ENCODE measurements around the gene TPM4.

- no peak for TF ChIP-seq ZNF557 (CRISPR knock-in tag; IDR thresholded peaks at IDR 0.05)
- TF ChIP-seq TCF7L2 (IDR thresholded peaks at IDR 0.05; ENCODE audit: low read depth, low read length): no peak
- no peak for TF ChIP-seq POGZ (CRISPR knock-in tag; IDR thresholded peaks at IDR 0.05)
- no peak for TF ChIP-seq ONECUT2 (CRISPR knock-in tag; IDR thresholded peaks at IDR 0.05)
- no peak for TF ChIP-seq ZNF362 (CRISPR knock-in tag; IDR thresholded peaks at IDR 0.05; ENCODE audit: borderline replicate concordance)
These were observed 35.7 kb upstream of the TPM4 start for GRCh38 chr19:16040642-16041041.

Data from HepG2 (cell line).